H1 (cell line): ENCODE results near the gene EFCAB6. TPM values are rescaled to one million over a fixed set of nuclear protein-coding genes. Genes with fewer than 3 reads are reported as not detected.

Source experiments
- CTCF ChIA-PET: fragments of 300-600 bp; sonication (Branson Sonifier 250); formaldehyde crosslinking; loops from one replicate; lab custom pipeline; 2021; ENCODE audit not compliant: partially characterized antibody; lab: Charles Lee
- POLR2A ChIA-PET: fragments of 300-600 bp; sonication (Branson Sonifier 250); formaldehyde crosslinking; loops from one replicate; lab custom pipeline; 2021; ENCODE audit warnings: inconsistent platforms; ENCODE audit not compliant: partially characterized antibody; lab: Charles Lee
- DNase-seq, 2 experiments: peaks; one replicate each; pipeline versions ENCODE4 v3.0.0 to v3.0.0-alpha.2; 2010 to 2022; ENCODE audit warnings: low spot score in 2 of 2, low read depth in 1 of 2, mixed read lengths in 1 of 2
- FAIRE-seq: peaks from 2 replicates; lab custom pipeline; 2011; peaks lifted over from hg19 to GRCh38; lab: Jason Lieb, UNC
- H2AFZ ChIP-seq: 2 replicates; pipeline ENCODE4 v1.8.1; 2012; ENCODE audit warnings: low read length, inconsistent platforms
- H2AK5ac ChIP-seq: 2 replicates; pipeline ENCODE4 v1.6.1; 2013; ENCODE audit warnings: low read depth, low read length
- H2BK120ac ChIP-seq: replicated peaks from 2 replicates; pipeline ENCODE3; 2013; ENCODE audit warnings: low read depth, low read length, inconsistent platforms
- H2BK12ac ChIP-seq: 2 replicates; pipeline ENCODE4 v1.6.1; 2013; ENCODE audit warnings: low read depth, low read length
- H2BK15ac ChIP-seq: 2 replicates; pipeline ENCODE4 v1.6.1; 2013; ENCODE audit warnings: low read length
- H2BK20ac ChIP-seq: 2 replicates; pipeline ENCODE4 v1.6.1; 2013; ENCODE audit warnings: low read length
- H2BK5ac ChIP-seq: 2 replicates; pipeline ENCODE4 v1.6.1; 2013; ENCODE audit warnings: low read depth, low read length
- H3K14ac ChIP-seq: 2 replicates; pipeline ENCODE4 v1.6.1; 2013; ENCODE audit warnings: inconsistent platforms; ENCODE audit not compliant: insufficient read length
- H3K18ac ChIP-seq: 2 replicates; pipeline ENCODE4 v1.6.1; 2013; ENCODE audit warnings: low read length; ENCODE audit errors: extremely low read depth
- H3K23ac ChIP-seq: 2 replicates; pipeline ENCODE4 v1.6.1; 2013; ENCODE audit warnings: inconsistent platforms; ENCODE audit not compliant: insufficient read length
- H3K23me2 ChIP-seq: 2 replicates; pipeline ENCODE4 v1.6.1; 2013; ENCODE audit warnings: low read depth, low read length
- H3K27ac ChIP-seq: 2 replicates; pipeline ENCODE4 v1.6.1; 2011; ENCODE audit warnings: low read depth, low read length, inconsistent platforms
- H3K27me3 ChIP-seq, 4 experiments: replicated peaks in 1 of 4; 1 replicate in 1 of 4; 2 replicates in 3 of 4; pipeline versions ENCODE4 v1.6.1 to v1.8.1; 2011 to 2013; ENCODE audit warnings: low read length in 3 of 4, mild to moderate bottlenecking in 3 of 4, inconsistent platforms in 2 of 4, mixed read lengths in 2 of 4, moderate library complexity in 1 of 4; ENCODE audit not compliant: control insufficient read depth in 3 of 4, insufficient read depth in 3 of 4; ENCODE audit errors: extremely low read depth in 1 of 4
- H3K36me3 ChIP-seq, 4 experiments: 2 replicates each; pipeline versions ENCODE4 v1.6.1 to v1.8.1; 2011 to 2013; ENCODE audit warnings: mild to moderate bottlenecking in 4 of 4, low read length in 3 of 4, moderate library complexity in 2 of 4, control low read depth in 1 of 4, inconsistent platforms in 1 of 4; ENCODE audit not compliant: insufficient read depth in 4 of 4, control insufficient read depth in 2 of 4
- H3K4ac ChIP-seq: replicated peaks from 2 replicates; pipeline ENCODE3; 2013; ENCODE audit warnings: low read length, low read depth, mixed read lengths, inconsistent platforms; ENCODE audit not compliant: insufficient read length
- H3K4me1 ChIP-seq, 4 experiments: replicated peaks in 1 of 4; 1 replicate in 1 of 4; 2 replicates in 3 of 4; pipeline versions ENCODE4 v1.6.1 to v1.8.1; 2011 to 2013; ENCODE audit warnings: low read length in 3 of 4, inconsistent platforms in 2 of 4, mixed read lengths in 1 of 4; ENCODE audit not compliant: insufficient read depth in 4 of 4, control insufficient read depth in 3 of 4
- H3K4me2 ChIP-seq, 2 experiments: 2 replicates each; pipeline versions ENCODE4 v1.6.1 to v1.8.1; 2011 to 2013; ENCODE audit warnings: low read depth in 2 of 2, low read length in 2 of 2, control low read depth in 1 of 2, inconsistent platforms in 1 of 2, mild to moderate bottlenecking in 1 of 2; ENCODE audit not compliant: insufficient read depth in 1 of 2
- H3K4me3 ChIP-seq, 4 experiments: fragments of 200-600, 300-600 bp in 1 of 4; sonication (generic), shearing (Covaris generic), sonication (Bioruptor Twin) in 1 of 4; 2 replicates each; pipeline versions ENCODE4 v1.5.1 to v1.8.1; 2011 to 2016; ENCODE audit warnings: low read length in 4 of 4, low read depth in 3 of 4, control low read depth in 2 of 4, inconsistent platforms in 2 of 4, mild to moderate bottlenecking in 2 of 4, mixed read lengths in 1 of 4, moderate library complexity in 1 of 4; ENCODE audit not compliant: insufficient read depth in 2 of 4; ENCODE audit errors: extremely low read depth in 1 of 4
- H3K56ac ChIP-seq: replicated peaks from 2 replicates; pipeline ENCODE3; 2013; ENCODE audit warnings: low read depth, mild to moderate bottlenecking, mixed read lengths, low read length, inconsistent platforms; ENCODE audit not compliant: insufficient read length
- H3K79me1 ChIP-seq: 2 replicates; pipeline ENCODE4 v1.6.1; 2013; ENCODE audit warnings: low read depth, low read length, control low read depth
- H3K79me2 ChIP-seq, 2 experiments: 2 replicates each; pipeline versions ENCODE4 v1.6.1 to v1.8.1; 2012 to 2013; ENCODE audit warnings: low read length in 2 of 2, mild to moderate bottlenecking in 2 of 2, inconsistent platforms in 1 of 2; ENCODE audit not compliant: insufficient read depth in 2 of 2, control insufficient read depth in 1 of 2
- H3K9ac ChIP-seq, 4 experiments: replicated peaks in 1 of 4; 1 replicate in 1 of 4; 2 replicates in 3 of 4; pipeline versions ENCODE4 v1.6.1 to v1.8.1; 2011 to 2013; ENCODE audit warnings: low read depth in 3 of 4, low read length in 3 of 4, control low read depth in 2 of 4, mild to moderate bottlenecking in 2 of 4, moderate library complexity in 2 of 4, inconsistent platforms in 1 of 4; ENCODE audit errors: extremely low read depth in 1 of 4
- H3K9me3 ChIP-seq, 2 experiments: 2 replicates each; pipeline versions ENCODE4 v1.6.1 to v1.8.1; 2012 to 2013; ENCODE audit warnings: mild to moderate bottlenecking in 2 of 2, moderate library complexity in 2 of 2, control low read depth in 1 of 2, inconsistent platforms in 1 of 2, low read depth in 1 of 2, low read length in 1 of 2, mixed read lengths in 1 of 2; ENCODE audit not compliant: insufficient read depth in 2 of 2
- H4K20me1 ChIP-seq, 2 experiments: replicated peaks in 1 of 2; 2 replicates each; pipeline versions ENCODE3 to v1.8.1; 2011 to 2013; ENCODE audit warnings: inconsistent platforms in 2 of 2, low read length in 2 of 2, mild to moderate bottlenecking in 1 of 2; ENCODE audit not compliant: insufficient read depth in 2 of 2, control insufficient read depth in 1 of 2
- H4K5ac ChIP-seq: 2 replicates; pipeline ENCODE4 v1.6.1; 2013; ENCODE audit warnings: low read length, low read depth, mixed read lengths, inconsistent platforms; ENCODE audit not compliant: insufficient read length
- H4K8ac ChIP-seq: 2 replicates; pipeline ENCODE4 v1.8.0; 2013; ENCODE audit warnings: mild to moderate bottlenecking, moderate library complexity, low read length, inconsistent platforms; ENCODE audit not compliant: insufficient read depth; ENCODE audit errors: extremely low read depth
- H4K91ac ChIP-seq: replicated peaks from 2 replicates; pipeline ENCODE3; 2013; ENCODE audit warnings: low read length, mixed read lengths, inconsistent platforms; ENCODE audit not compliant: insufficient read length
- CHD2 ChIP-seq: IDR thresholded peaks from 2 replicates; pipeline ENCODE4 v1.6.1; 2012; ENCODE audit warnings: low read length, improper control_type of control experiment
- CTBP2 ChIP-seq: IDR thresholded peaks from 2 replicates; pipeline ENCODE4 v1.7.0; 2011; ENCODE audit warnings: borderline replicate concordance, mild to moderate bottlenecking, moderate library complexity, mixed read lengths, low read length; ENCODE audit not compliant: insufficient read depth, insufficient read length
- E2F6 ChIP-seq: IDR thresholded peaks from 2 replicates; pipeline ENCODE4 v1.6.1; 2012; ENCODE audit warnings: inconsistent platforms
- EGR1 ChIP-seq: IDR thresholded peaks from 2 replicates; pipeline ENCODE4 v1.6.1; 2011; ENCODE audit warnings: low read depth, low read length, borderline replicate concordance
- HDAC6 ChIP-seq: IDR thresholded peaks from one replicate; pipeline ENCODE4 v1.7.1; 2012; ENCODE audit warnings: low read depth, mild to moderate bottlenecking, inconsistent platforms, low read length, moderate library complexity
- MAFK ChIP-seq: IDR thresholded peaks from 2 replicates; pipeline ENCODE4 v1.6.1; 2012; ENCODE audit warnings: low read depth, mild to moderate bottlenecking, improper control_type of control experiment, low read length
- RAD21 ChIP-seq, 2 experiments: IDR thresholded peaks in 1 of 2; conservative IDR thresholded peaks in 1 of 2; 2 replicates each; pipeline ENCODE4 v1.6.1; 2011; ENCODE audit warnings: low read depth in 2 of 2, low read length in 2 of 2, improper control_type of control experiment in 1 of 2, inconsistent platforms in 1 of 2, mild to moderate bottlenecking in 1 of 2, moderate library complexity in 1 of 2
- USF2 ChIP-seq: IDR thresholded peaks from 2 replicates; pipeline ENCODE4 v1.6.1; 2011; ENCODE audit warnings: low read length, improper control_type of control experiment
- WGBS, 2 experiments: shearing (Covaris generic) in 1 of 2; methylation state at CpG; one replicate each; pipeline versions ENCODE4 v1.1.6 to v1.1.7; 2013 to 2015; ENCODE audit warnings: low lambda C conversion rate in 2 of 2, mixed read lengths in 2 of 2, inconsistent platforms in 1 of 2, low coverage in 1 of 2, missing lambda C conversion rate in 1 of 2; ENCODE audit not compliant: insufficient replicate concordance in 2 of 2, insufficient coverage in 1 of 2, insufficient read length in 1 of 2; ENCODE audit errors: extremely low coverage in 1 of 2, missing lambda C conversion rate in 1 of 2; 5-methylcytosine and 5-hydroxymethylcytosine counted together
- polyA plus RNA-seq, 7 experiments: library from polyadenylated mRNA; depleted of rRNA in 3 of 7; stranded (reverse) in 5 of 7; unstranded in 2 of 7; fragments of >200 nt in 5 of 7; fragments of 200-250 nt in 2 of 7; gene quantifications; 1 replicate in 5 of 7; 2 replicates in 1 of 7; 4 replicates in 1 of 7; pipeline versions ENCODE4 v1.2.1 to v1.2.3, GENCODE V29; 2011 to 2013; ENCODE audit warnings: missing spikeins in 2 of 7, mixed read lengths in 2 of 7
- total RNA-seq: library from RNA; stranded (reverse); fragmentation: NEBNext Ultra II Directional; extraction: Animal tissue kit (Norgen Biotek cat#: 25700); gene quantifications from 2 replicates; pipeline ENCODE4 v1.2.1, GENCODE V29; 2021

Gene EFCAB6
- total and polyA plus RNA-seq, 2 of the 8 experiments (the other 6 are each of a cell fraction or from before 2014, with no cell fraction given): 0.32 to 1.7 TPM

- Histone ChIP-seq H3K27me3 (no peaks in the 10 kb centered on the region), H3K36me3 (no peaks in the 10 kb centered on the region), H3K4me2 (no peak overlapping the region), H4K8ac (no peak overlapping the region), H3K9me3 (0 out of 4 replicates have a peak, but pooled peaks cover 0 to 2% of the 10 kb centered on the region in 2 experiments), H3K4me3 (no peak overlapping the region), H3K4ac (no peak overlapping the region), H3K4me1 (peaks cover 0 to 6% (median 0%) of the 10 kb centered on the region in 4 experiments; a peak in 5 of 7 replicates), H2AK5ac (no peak overlapping the region), H2BK20ac (no peak overlapping the region), H3K27ac (no peak overlapping the region), H2BK15ac (no peak overlapping the region), H3K79me2 (peaks cover 0 to 72% of the 10 kb centered on the region in 2 experiments; a peak in 3 of 4 replicates), H3K56ac (no peak overlapping the region), H2BK120ac (no peak overlapping the region), H2AFZ (no peak overlapping the region), H3K14ac (no peak overlapping the region), H3K79me1 (peaks cover 48% of the 10 kb centered on the region), H3K23ac (no peak overlapping the region), H2BK12ac (no peak overlapping the region), H3K18ac (no peak overlapping the region), H4K91ac (no peak overlapping the region), H4K5ac (no peak overlapping the region), H3K23me2 (peaks cover 4% of the 10 kb centered on the region; the same call in 1 of the 2 replicates), H2BK5ac (no peak overlapping the region), H3K9ac (no peak overlapping the region), H4K20me1 (peaks cover 7 to 19% of the 10 kb centered on the region in 2 experiments)
- DNase-seq (no peak), FAIRE-seq (no peak)
- WGBS, 2 experiments: 86% methylated on average over 3 of the region's 3 CpGs; no CpG with 5 or more reads in 1 of the 2 experiments
- POLR2A ChIA-PET: interaction anchor here (1.0 kb wide), 1 partner anchor 21 kb away, joined by 3 read pairs; no protein-coding TSS in a partner anchor
- CTCF ChIA-PET: interaction anchor here (0.7 to 3.7 kb wide), 8 partner anchors 11 to 95 kb away, joined by 3 to 24 read pairs (median 5); no protein-coding TSS in a partner anchor
- TF ChIP-seq EGR1 (no peak), CHD2 (no peak), MAFK (no peak), RAD21 (IDR thresholded peaks at IDR 0.05 in 1 of 2, conservative IDR thresholded peaks at IDR 0.05 in 1 of 2; ENCODE audit: low read depth in 2 of 2, low read length in 2 of 2) (no peak), E2F6 (no peak), USF2 (no peak), HDAC6 (no peak), CTBP2 (no peak)
These were observed 39.8 kb upstream of the EFCAB6 start for GRCh38 chr22:43851979-43852307.
